Lung (tissue), 12 donors: ENCODE measurements around the gene ARID1B. TPM values are rescaled to one million over a fixed set of nuclear protein-coding genes. Genes with fewer than 3 reads are reported as not detected.

Experiments used
- ATAC-seq: fragments of 200-7000 bp; cut with Tn5 transposase; one replicate; pipeline ENCODE4 v1.9.1; 2020; ENCODE audit warnings: moderate number of reproducible peaks; ENCODE audit not compliant: insufficient read depth, low FRiP score
- DNase-seq, 3 donors: peaks; one replicate each; pipeline ENCODE4 v3.0.0-alpha.2; 2013 to 2017
- H3K27ac ChIP-seq, 2 donors: one replicate each; pipeline ENCODE4 v1.5.1; 2013; ENCODE audit warnings: mild to moderate bottlenecking in 2 of 2, moderate library complexity in 2 of 2, control low read depth in 1 of 2, inconsistent platforms in 1 of 2, low read depth in 1 of 2, low read length in 1 of 2
- H3K27me3 ChIP-seq, 3 donors: one replicate each; pipeline ENCODE4 v1.5.1; 2013; ENCODE audit warnings: low read length in 2 of 3; ENCODE audit not compliant: control insufficient read depth in 3 of 3, insufficient read depth in 3 of 3
- H3K36me3 ChIP-seq, 4 donors: one replicate each; pipeline ENCODE4 v1.5.1; 2013; ENCODE audit warnings: low read length in 4 of 4, mild to moderate bottlenecking in 1 of 4, moderate library complexity in 1 of 4; ENCODE audit not compliant: control insufficient read depth in 4 of 4, insufficient read depth in 4 of 4
- H3K4me1 ChIP-seq, 5 donors: one replicate each; pipeline ENCODE4 v1.5.1; 2013; ENCODE audit warnings: low read length in 5 of 5, mild to moderate bottlenecking in 2 of 5, moderate library complexity in 1 of 5; ENCODE audit not compliant: control insufficient read depth in 5 of 5, insufficient read depth in 5 of 5
- H3K4me3 ChIP-seq: one replicate; pipeline ENCODE4 v1.5.1; 2013; ENCODE audit warnings: mild to moderate bottlenecking, control low read depth, moderate library complexity
- H3K9ac ChIP-seq, 2 donors: one replicate each; pipeline ENCODE4 v1.5.1; 2013; ENCODE audit warnings: low read length in 2 of 2, control low read depth in 1 of 2; ENCODE audit not compliant: insufficient read depth in 1 of 2
- H3K9me3 ChIP-seq, 4 donors: one replicate each; pipeline ENCODE4 v1.5.1; 2013; ENCODE audit warnings: low read length in 3 of 4, mild to moderate bottlenecking in 1 of 4, moderate library complexity in 1 of 4; ENCODE audit not compliant: control insufficient read depth in 4 of 4, insufficient read depth in 3 of 4
- WGBS, 2 donors: extraction: QIAGEN DNeasy Blood & Tissue Kit; methylation state at CpG; one replicate each; pipeline ENCODE4 v1.1.7; 2013; 5-methylcytosine and 5-hydroxymethylcytosine counted together
- polyA plus RNA-seq, 2 donors: library from polyadenylated mRNA; stranded (reverse); fragments of 200-250 nt; gene quantifications; one replicate each; pipeline ENCODE4 v1.2.1, GENCODE V29; 2013
- total RNA-seq, 2 donors: library from RNA; depleted of rRNA in 1 of 2; stranded (reverse); fragments of >200 nt in 1 of 2; gene quantifications; one replicate each; pipeline ENCODE4 v1.2.1, GENCODE V29; 2014 to 2021
- TF ChIP-seq, protein P1 (sequence below): IDR thresholded peaks from 2 replicates; pipeline ENCODE4 v1.5.1; 2012; ENCODE audit warnings: mild to moderate bottlenecking; ENCODE audit errors: control extremely low read depth, extremely low read depth
- donor health status: control.
- donor health status: control.
- donor health status: Bipolar disorder and iron deficiency.
- donor health status: healthy.
- donor health status: DM: yes; HTN: yes; CAD: no.

ARID1B gene
- total and polyA plus RNA-seq, 4 donors: 10.5 to 239 (median 50.9) TPM

GRCh38 chr6:156899532-156900135 lies 122.5 kb downstream of the ARID1B start:
- no peaks in the 10 kb centered on the region for H3K9me3 ChIP-seq
- no peak for DNase-seq
- no peaks in the 10 kb centered on the region for H3K27me3 ChIP-seq
- peaks cover 0 to 1% (median 0%) of the 10 kb centered on the region in 4 donors for H3K36me3 ChIP-seq
- TF ChIP-seq, protein P1, sequence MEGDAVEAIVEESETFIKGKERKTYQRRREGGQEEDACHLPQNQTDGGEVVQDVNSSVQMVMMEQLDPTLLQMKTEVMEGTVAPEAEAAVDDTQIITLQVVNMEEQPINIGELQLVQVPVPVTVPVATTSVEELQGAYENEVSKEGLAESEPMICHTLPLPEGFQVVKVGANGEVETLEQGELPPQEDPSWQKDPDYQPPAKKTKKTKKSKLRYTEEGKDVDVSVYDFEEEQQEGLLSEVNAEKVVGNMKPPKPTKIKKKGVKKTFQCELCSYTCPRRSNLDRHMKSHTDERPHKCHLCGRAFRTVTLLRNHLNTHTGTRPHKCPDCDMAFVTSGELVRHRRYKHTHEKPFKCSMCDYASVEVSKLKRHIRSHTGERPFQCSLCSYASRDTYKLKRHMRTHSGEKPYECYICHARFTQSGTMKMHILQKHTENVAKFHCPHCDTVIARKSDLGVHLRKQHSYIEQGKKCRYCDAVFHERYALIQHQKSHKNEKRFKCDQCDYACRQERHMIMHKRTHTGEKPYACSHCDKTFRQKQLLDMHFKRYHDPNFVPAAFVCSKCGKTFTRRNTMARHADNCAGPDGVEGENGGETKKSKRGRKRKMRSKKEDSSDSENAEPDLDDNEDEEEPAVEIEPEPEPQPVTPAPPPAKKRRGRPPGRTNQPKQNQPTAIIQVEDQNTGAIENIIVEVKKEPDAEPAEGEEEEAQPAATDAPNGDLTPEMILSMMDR: no peak
- WGBS, 2 donors: 91 to 92% methylated on average over 8 of the region's 8 CpGs
- H3K4me1 ChIP-seq: peaks cover 0 to 15% (median 4%) of the 10 kb centered on the region in 5 donors
- no peak overlapping the region for H3K4me3 ChIP-seq
- no peak overlapping the region for H3K9ac ChIP-seq
- ATAC-seq: no peak
- H3K27ac ChIP-seq: no peak overlapping the region

DNA sequence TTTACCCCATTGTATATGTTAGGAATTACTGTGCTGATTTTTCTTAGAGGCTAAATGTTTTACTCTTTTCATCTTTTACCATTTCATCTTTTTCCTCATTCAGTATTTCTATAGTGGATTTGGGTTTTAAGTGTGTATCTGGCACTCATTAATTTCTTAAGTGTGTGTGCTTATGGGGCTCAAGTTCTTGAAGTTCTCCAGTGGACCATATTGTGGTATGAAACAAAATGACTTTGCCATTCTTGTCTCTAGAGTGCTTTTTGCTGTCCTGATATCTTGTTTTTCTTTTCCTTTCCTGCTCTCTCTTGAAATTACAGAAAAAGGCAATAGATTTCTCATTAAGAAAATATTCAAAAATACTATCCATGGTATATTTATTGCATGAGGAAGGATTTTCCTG lies 123.1 kb downstream of the ARID1B start:
- DNase-seq (no peak), ATAC-seq (no peak)
- TF ChIP-seq, protein P1: no peak
- Histone ChIP-seq H3K9ac (no peak overlapping the region), H3K4me3 (no peak overlapping the region), H3K36me3 (peaks cover 0 to 1% (median under 1%) of the 10 kb centered on the region in 4 donors), H3K4me1 (peaks cover 0 to 15% (median 4%) of the 10 kb centered on the region in 5 donors), H3K9me3 (no peaks in the 10 kb centered on the region), H3K27ac (no peak overlapping the region), H3K27me3 (no peaks in the 10 kb centered on the region)

DNA sequence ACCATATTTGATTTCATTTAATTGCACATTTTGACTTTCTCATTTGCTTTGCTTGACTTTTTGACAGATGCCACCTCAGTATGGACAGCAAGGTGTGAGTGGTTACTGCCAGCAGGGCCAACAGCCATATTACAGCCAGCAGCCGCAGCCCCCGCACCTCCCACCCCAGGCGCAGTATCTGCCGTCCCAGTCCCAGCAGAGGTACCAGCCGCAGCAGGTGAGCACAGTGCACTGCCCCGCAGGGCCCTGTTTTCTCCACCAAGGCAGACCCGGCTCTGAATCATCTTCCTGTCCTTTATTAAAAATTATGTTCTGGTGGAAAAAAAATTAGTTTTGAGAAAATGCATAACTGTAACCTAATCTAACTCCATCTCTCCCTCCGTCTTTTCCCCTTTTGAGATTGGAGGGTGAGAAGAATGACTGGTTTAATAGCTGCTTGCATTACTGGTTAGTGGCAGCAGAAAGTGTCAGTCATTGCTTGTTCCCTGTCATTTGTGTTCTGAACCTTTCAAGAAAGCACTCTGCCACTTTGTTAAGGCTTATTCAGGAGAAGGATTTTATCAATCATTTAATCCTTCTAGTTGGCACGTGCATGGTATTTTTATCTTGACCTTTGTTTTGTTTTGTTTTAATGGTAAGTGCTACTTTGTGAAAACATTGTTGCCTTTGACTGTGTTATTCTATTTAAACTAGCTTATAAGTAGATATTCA lies 124.3 kb downstream of the ARID1B start:
- TF ChIP-seq, protein P1: no peak
- Histone ChIP-seq H3K9ac (no peak overlapping the region), H3K27ac (no peak overlapping the region), H3K9me3 (no peaks in the 10 kb centered on the region), H3K36me3 (peaks cover 0 to 3% (median under 1%) of the 10 kb centered on the region in 4 donors), H3K4me3 (no peak overlapping the region), H3K27me3 (no peaks in the 10 kb centered on the region), H3K4me1 (peaks cover 0 to 15% (median 4%) of the 10 kb centered on the region in 5 donors)
- WGBS, 2 donors: 88 to 91% methylated on average over 9 of the region's 9 CpGs
- DNase-seq (no peak), ATAC-seq (no peak)
